K562 (cell line): Measurements from ENCODE around the gene FXYD4. TPM values are rescaled to one million over a fixed set of nuclear protein-coding genes. Genes with fewer than 3 reads are reported as not detected.

Experiments
- ATF6 ChIP-seq: sonication (generic); formaldehyde crosslinking; IDR thresholded peaks from 2 replicates; pipeline ENCODE4 v1.4.0; 2020; ENCODE audit warnings: mild to moderate bottlenecking, missing genetic modification reagents
- CGGBP1 ChIP-seq: fragments of 250-450 bp; sonication (Bioruptor Pico); IDR thresholded peaks from 2 replicates; pipeline ENCODE4 v1.9.0; 2021; ENCODE audit warnings: mild to moderate bottlenecking
- ELF2 ChIP-seq: fragments of 250-450 bp; sonication (Bioruptor Pico); IDR thresholded peaks from 2 replicates; pipeline ENCODE4 v1.5.0; 2021; ENCODE audit warnings: mild to moderate bottlenecking
- GATAD2B ChIP-seq: fragments of 450-650 bp; IDR thresholded peaks from 2 replicates; pipeline ENCODE4 v1.6.1; 2017; ENCODE audit warnings: mild to moderate bottlenecking, borderline replicate concordance
- GTF2A2 ChIP-seq: IDR thresholded peaks from 2 replicates; pipeline ENCODE4 v1.6.1; 2016; ENCODE audit warnings: mild to moderate bottlenecking, missing genetic modification characterization, missing compliant biosample characterization
- MECOM ChIP-seq: fragments of 250-450 bp; sonication (Bioruptor Pico); IDR thresholded peaks from 2 replicates; pipeline ENCODE4 v1.8.0; 2022; ENCODE audit warnings: inconsistent platforms
- MXI1 ChIP-seq: IDR thresholded peaks from 2 replicates; pipeline ENCODE4 v1.6.1; 2011; ENCODE audit warnings: low read depth, mild to moderate bottlenecking, improper control_type of control experiment, low read length
- PHB2 ChIP-seq: fragments of 450-650 bp; IDR thresholded peaks from 2 replicates; pipeline ENCODE4 v1.6.1; 2017; ENCODE audit warnings: low read depth
- PYGO2 ChIP-seq: fragments of 450-650 bp; IDR thresholded peaks from 2 replicates; pipeline ENCODE4 v1.6.1; 2016; ENCODE audit warnings: mild to moderate bottlenecking, missing genetic modification characterization, moderate library complexity, missing compliant biosample characterization
- REST ChIP-seq, 2 experiments: fragments of 450-650 bp; formaldehyde crosslinking in 1 of 2; IDR thresholded peaks; 2 replicates each; pipeline versions ENCODE4 v1.4.0 to v1.6.1; 2014 to 2020; ENCODE audit warnings: mild to moderate bottlenecking in 2 of 2, borderline replicate concordance in 1 of 2, low read depth in 1 of 2
- ZBTB5 ChIP-seq: fragments of 450-650 bp; IDR thresholded peaks from 2 replicates; pipeline ENCODE4 v1.6.1; 2017; ENCODE audit warnings: antibody characterized with exemption
- ZNF197 ChIP-seq: fragments of 200-800 bp; sonication (Bioruptor generic); IDR thresholded peaks from 2 replicates; pipeline ENCODE4 v1.6.1; 2016; ENCODE audit warnings: low read depth, missing genetic modification characterization, missing compliant biosample characterization
- ZNF224 ChIP-seq: sonication (generic); formaldehyde crosslinking; IDR thresholded peaks from 2 replicates; pipeline ENCODE4 v1.8.0; 2022; ENCODE audit warnings: mild to moderate bottlenecking, missing genetic modification reagents
- ZNF766 ChIP-seq: fragments of 200-800 bp; sonication (Bioruptor generic); conservative IDR thresholded peaks from 2 replicates; pipeline ENCODE4 v1.6.1; 2016; ENCODE audit warnings: missing genetic modification characterization, missing compliant biosample characterization
- polyA plus RNA-seq, 8 experiments: library from polyadenylated mRNA; depleted of rRNA in 4 of 8; stranded (reverse) in 5 of 8; unstranded in 3 of 8; fragments of >200 nt; fragmentation: Nextera tagmentation in 2 of 8; fragmentation: Illumina TruSeq in 1 of 8; extraction: Ambion mirVana in 2 of 8; extraction: Trizol in 1 of 8; gene quantifications; 2 replicates each; pipeline versions ENCODE4 v1.2.1 to v1.2.3, GENCODE V29; 2011 to 2014; ENCODE audit warnings: inconsistent platforms in 1 of 8, missing spikeins in 1 of 8
- total RNA-seq, 7 experiments: library from RNA; depleted of rRNA in 6 of 7; stranded (reverse); fragments of >200 nt in 6 of 7; fragmentation: Illumina TruSeq in 2 of 7; extraction: Trizol in 2 of 7; gene quantifications; 2 replicates each; pipeline versions ENCODE4 v1.2.1 to v1.2.3, GENCODE V29; 2011 to 2021; ENCODE audit warnings: low replicate concordance in 1 of 7

Gene FXYD4
- total and polyA plus RNA-seq, 9 of the 15 experiments (the other 6 are each of a cell fraction or from before 2014, with no cell fraction given), result not detected

GRCh38 chr10:43407576-43408330 is 36.3 kb downstream of the FXYD4 start (continued):
- TF ChIP-seq REST (IDR thresholded peaks at IDR 0.05; ENCODE audit: borderline replicate concordance) (peak; percentile 45), REST (CRISPR knock-in tag; IDR thresholded peaks at IDR 0.05; ENCODE audit: low read depth) (no peak; the same call in 1 of the 2 replicates), ATF6 (CRISPR knock-in tag) (no peak), CGGBP1 (CRISPR knock-in tag) (no peak), ELF2 (CRISPR knock-in tag) (peak; percentile 65; the same call in 1 of the 2 replicates), MXI1 (peak; percentile 94), ZBTB5 (no peak), PHB2 (no peak; the same call in 1 of the 2 replicates), GTF2A2 (no peak), ZNF197 (0 out of 2 replicates have a peak, but pooled peaks have one; percentile 75), ZNF224 (CRISPR knock-in tag) (no peak), MECOM (CRISPR knock-in tag) (no peak), ZNF766 (CRISPR knock-in tag) (peak; percentile 52; the same call in 1 of the 2 replicates), GATAD2B (no peak), PYGO2 (tag) (no peak)
